ENCODE results near the gene IRF7.

Gene IRF7

DNA sequence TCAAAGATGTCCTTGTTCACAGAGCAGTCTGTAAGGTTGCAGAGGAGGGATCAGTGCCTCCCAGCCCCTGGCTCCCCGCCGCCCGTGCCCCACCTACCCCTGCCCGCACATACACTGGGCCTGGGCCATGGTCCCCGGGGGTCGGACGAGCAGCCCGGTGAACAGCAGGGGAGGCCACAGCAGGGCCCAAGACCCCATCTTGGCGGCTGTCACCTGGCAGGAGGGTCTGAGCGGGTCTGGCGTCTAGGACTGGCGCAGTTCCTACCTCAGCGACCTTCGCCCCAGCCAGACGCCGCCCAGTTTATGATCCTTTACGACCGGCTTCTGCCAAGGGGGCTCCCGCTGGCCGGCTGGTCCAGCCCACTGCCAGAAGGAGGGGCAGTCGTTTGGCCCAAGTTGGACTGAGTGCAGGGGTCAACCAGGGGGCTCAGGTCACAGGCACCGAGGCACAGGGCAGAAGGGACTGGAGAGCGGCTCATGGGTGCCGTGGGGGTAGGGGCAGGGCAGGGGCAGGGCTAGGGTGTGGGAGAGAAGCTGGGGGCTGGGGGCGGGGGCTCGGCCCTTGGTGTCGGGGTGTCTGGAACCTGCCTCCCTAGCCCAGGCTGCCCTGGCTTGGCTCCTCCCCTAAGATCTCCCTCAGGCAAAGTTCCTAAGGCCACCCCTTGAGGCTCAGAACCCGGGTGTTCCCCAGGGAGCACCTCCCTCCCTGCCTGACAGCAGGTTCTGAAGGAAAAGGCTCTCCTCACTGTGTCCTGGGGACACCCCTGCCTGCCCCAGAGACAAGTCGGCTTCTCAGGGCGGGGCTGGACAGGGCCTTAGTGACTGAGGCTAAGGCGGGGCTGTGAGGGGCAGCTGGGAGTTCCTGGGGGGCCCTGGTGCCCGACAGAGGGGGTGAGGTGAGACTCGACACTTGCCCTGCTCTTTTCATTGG lies 9.2 kb upstream of the IRF7 start, which contains the start of gene CDHR5:
CDHR5 (minus strand) TSS at position 251 of the 931 bp plus-strand sequence; CDS start at position 198, 53 bp downstream.
- DNase-seq (ENCODE audit: low read depth), result no peak
- H3K4me3 ChIP-seq (ENCODE audit: low read depth, low read length), result no peak within 1 kb of the TSS
- TF ChIP-seq, protein P1, sequence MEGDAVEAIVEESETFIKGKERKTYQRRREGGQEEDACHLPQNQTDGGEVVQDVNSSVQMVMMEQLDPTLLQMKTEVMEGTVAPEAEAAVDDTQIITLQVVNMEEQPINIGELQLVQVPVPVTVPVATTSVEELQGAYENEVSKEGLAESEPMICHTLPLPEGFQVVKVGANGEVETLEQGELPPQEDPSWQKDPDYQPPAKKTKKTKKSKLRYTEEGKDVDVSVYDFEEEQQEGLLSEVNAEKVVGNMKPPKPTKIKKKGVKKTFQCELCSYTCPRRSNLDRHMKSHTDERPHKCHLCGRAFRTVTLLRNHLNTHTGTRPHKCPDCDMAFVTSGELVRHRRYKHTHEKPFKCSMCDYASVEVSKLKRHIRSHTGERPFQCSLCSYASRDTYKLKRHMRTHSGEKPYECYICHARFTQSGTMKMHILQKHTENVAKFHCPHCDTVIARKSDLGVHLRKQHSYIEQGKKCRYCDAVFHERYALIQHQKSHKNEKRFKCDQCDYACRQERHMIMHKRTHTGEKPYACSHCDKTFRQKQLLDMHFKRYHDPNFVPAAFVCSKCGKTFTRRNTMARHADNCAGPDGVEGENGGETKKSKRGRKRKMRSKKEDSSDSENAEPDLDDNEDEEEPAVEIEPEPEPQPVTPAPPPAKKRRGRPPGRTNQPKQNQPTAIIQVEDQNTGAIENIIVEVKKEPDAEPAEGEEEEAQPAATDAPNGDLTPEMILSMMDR (conservative IDR thresholded peaks at IDR 0.05; ENCODE audit: low read depth, low read length), result no peak

GRCh38 chr11:623999-624704 lies 8.4 kb upstream of the IRF7 start:
- no peak for DNase-seq (ENCODE audit: low read depth)
- H3K4me3 ChIP-seq (ENCODE audit: low read depth, low read length), result no peak overlapping the region
- TF ChIP-seq, protein P1 (conservative IDR thresholded peaks at IDR 0.05; ENCODE audit: low read depth, low read length), result no peak

- H3K4me3 ChIP-seq (ENCODE audit: low read depth, low read length), result no peak overlapping the region
- TF ChIP-seq, protein P1 (conservative IDR thresholded peaks at IDR 0.05; ENCODE audit: low read depth, low read length), result no peak
- DNase-seq (ENCODE audit: low read depth), result no peak
Measured at GRCh38 chr11:623349-623869, 7.7 kb upstream of the IRF7 start.

GRCh38 chr11:621838-622237 lies 6.1 kb upstream of the IRF7 start:
- TF ChIP-seq, protein P1 (conservative IDR thresholded peaks at IDR 0.05; ENCODE audit: low read depth, low read length), result no peak
- DNase-seq (ENCODE audit: low read depth), result no peak
- H3K4me3 ChIP-seq (ENCODE audit: low read depth, low read length), result no peak overlapping the region

GRCh38 chr11:620935-621814 lies 5.4 kb upstream of the IRF7 start:
- DNase-seq (ENCODE audit: low read depth), result no peak
- TF ChIP-seq, protein P1 (conservative IDR thresholded peaks at IDR 0.05; ENCODE audit: low read depth, low read length), result no peak
- H3K4me3 ChIP-seq (ENCODE audit: low read depth, low read length), result no peak overlapping the region

- TF ChIP-seq, protein P1 (conservative IDR thresholded peaks at IDR 0.05; ENCODE audit: low read depth, low read length), result no peak
- no peak for DNase-seq (ENCODE audit: low read depth)
- no peak overlapping the region for H3K4me3 ChIP-seq (ENCODE audit: low read depth, low read length)
Measured at GRCh38 chr11:620201-620600, 4.5 kb upstream of the IRF7 start.

Measured in choroid plexus epithelial cell (primary cell).